ENCODE results near the gene IZUMO4.
A peak's percentile ranks its signal among the peaks of the same experiment; 100 is the strongest.

Gene IZUMO4

DNA sequence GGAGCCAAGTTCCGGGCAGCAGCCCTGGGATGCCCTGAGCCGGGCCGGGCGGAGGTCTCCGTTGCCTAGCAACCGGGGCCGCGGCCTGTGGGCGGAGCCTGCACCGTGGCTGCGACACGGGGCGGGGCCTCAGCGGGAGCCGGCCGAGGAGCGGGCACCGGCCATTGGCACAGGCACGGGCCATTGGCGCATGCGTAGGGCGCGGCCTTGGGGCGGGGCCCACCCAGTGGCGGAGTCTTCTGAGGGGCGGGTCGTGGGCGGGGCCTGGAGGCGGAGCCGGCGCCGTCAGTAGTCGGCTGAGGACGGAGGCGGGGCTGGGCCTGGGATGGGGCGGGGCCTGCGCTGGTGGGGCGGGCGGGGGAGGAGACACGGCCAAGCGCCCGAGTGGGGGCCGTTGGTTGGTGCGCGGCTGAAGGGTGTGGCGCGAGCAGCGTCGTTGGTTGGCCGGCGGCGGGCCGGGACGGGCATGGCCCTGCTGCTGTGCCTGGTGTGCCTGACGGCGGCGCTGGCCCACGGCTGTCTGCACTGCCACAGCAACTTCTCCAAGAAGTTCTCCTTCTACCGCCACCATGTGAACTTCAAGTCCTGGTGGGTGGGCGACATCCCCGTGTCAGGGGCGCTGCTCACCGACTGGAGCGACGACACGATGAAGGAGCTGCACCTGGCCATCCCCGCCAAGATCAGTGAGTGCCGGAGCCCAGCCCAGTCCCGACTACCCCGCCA is at the start of gene IZUMO4:
Gene IZUMO4, plus strand, starts transcription at position 436 of the 723 bp plus-strand sequence. Its CDS starts 31 bp downstream, at position 467.
- peak; percentile 96 for DNase-seq

DNA sequence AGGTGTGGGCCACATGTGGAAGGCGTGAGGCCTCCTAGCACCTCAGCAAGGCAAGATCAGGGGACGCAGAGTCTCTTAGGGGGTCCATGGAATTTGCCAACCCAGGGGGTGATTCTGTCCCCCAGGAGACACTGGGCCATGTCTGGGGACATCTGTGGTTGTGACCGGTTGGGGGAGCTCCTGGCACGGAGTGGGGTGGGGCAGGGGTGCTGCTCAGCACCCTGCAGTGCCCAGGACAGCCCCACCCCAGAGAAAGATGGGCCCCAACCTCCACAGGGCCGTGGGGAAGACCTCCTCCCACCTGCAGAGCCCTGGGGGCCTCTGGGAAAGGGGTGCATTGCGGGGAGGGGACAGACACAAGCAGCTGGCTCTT is 49.7 kb upstream of the IZUMO4 start:
- no peak for DNase-seq

DNA sequence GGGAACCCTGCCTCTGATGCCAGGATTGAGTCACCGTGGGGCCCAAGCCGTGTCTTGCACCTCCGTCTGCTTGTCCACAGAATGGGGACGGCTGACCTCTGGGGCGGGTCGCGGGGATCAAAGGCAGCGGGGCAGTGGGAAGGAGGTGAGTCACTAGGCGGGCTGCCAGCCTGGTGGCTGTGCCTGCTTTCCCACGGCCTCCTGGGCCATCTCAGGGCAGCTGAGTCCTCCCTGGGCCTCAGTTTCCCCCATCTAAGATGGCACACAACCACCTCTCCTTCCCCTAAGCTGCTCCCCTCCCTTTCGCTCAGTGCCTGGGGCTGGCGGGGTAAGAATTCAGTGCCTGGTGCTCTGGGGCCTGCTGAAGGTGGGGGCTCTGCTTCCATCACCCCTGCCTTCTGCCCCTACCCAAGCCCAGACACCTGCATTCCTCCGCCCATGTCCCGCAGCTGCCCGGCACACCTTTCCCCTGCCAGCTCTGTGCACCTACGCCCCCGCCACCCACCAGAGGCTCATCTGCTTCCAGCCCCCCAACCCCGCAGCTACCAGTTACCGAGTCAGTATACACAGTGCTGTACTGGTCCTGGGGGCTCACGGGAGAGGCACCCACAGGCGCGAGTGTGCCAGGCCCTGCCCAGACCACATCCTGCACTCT is 49.1 kb upstream of the IZUMO4 start:
- DNase-seq, result no peak

- DNase-seq, result no peak
Observed at GRCh38 chr19:2048104-2048958, 48.4 kb upstream of the IZUMO4 start.

- DNase-seq, result no peak
Observed at GRCh38 chr19:2048959-2049740, 47.6 kb upstream of the IZUMO4 start.

- peak; percentile 67 for DNase-seq
Observed at GRCh38 chr19:2049741-2050348, 46.9 kb upstream of the IZUMO4 start.

- no peak for DNase-seq
Observed at GRCh38 chr19:2050349-2050990, 46.2 kb upstream of the IZUMO4 start.

DNA sequence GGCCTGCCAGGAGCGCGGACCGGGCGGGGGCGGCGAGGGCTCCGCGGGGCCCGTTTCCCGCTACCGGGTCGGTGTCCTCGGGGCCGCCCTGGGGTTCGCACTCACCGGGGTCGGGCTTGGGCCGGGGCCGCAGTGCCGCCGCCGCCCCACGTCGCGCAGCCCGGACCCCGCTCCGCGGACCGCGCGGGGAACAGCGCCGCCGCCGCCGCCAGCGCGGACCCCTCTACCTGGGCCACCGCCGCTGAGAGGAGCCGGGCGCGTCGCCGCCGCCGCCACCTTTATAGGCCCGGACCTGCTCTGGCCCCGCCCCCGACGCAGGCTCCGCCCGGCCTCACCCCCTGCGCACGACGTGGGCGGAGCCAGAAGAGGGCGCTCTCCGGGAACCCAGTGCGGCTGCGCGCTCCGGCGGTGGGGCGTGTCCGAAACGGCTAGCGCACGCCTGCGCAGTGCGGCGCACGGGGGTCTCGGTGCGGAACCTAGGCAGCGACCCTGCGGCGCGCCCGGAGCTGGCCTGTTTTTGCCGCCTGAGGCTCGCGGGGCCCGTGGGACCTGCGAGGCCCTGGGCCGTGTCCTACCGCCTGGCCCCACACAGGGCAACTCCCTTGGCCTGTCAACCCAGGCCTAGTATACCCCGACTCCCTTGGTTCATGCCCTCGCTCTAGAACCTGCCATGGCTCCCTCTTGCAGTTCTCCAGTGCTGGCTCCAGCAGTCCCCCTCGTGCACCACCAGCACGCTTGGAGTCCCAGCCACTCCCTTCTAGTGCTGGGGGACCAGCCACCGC is 45.5 kb upstream of the IZUMO4 start, which contains the start of gene MKNK2:
Gene MKNK2, minus strand, starts transcription at position 254 of the 782 bp plus-strand sequence. CDS start 393 bp downstream, outside the sequence.
- DNase-seq, result peak; percentile 86

- no peak for DNase-seq
Observed at GRCh38 chr19:2051773-2052704, 44.7 kb upstream of the IZUMO4 start.

- no peak for DNase-seq
Observed at GRCh38 chr19:2053601-2054389, 42.9 kb upstream of the IZUMO4 start.

GRCh38 chr19:2054763-2055162 is 42.0 kb upstream of the IZUMO4 start:
- DNase-seq, result no peak

DNA sequence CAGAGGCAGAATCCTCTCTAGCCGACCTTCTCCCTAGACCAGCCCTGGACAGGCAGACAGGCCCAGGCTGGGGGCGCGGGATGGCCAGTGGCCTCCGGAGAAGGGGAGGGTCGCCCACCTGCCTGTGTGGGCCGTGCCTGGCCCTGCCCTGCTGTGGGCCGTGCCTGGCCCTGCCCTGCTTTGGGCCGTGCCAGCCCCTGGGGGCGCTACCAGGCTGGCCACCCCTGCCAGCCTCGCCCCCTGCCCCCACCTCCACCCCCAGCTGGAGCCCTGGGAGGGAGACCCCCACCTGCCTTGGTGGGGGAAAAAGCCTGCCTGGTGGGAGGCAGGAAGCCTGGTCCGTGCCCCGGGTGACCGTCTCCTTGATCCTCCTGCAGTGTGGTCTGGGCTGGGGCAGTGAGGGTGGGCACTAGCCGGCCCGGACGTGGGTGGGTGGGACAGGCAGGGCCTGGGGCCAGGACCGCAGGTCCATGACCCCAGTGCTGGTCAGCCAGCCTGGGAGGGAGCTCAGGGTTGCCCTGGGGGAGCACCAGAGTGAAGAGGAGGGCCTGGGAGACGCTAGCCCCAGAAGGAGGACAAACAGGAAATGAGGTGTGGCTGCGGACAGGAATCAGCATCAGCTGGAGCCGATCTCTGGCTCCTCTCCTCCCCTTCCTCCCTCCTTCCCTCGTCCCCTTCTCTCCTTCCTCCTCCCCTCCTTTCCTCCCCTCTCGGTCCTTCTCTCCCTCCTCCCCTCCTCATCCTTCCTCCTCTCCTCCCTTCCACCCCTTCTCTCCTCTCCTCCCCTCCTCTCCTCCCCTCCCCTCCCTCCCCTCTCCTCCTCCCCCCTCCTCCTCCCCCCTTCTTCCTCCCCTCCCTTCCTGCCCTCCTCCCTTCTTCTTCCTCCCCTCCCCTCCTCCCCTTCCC is 40.5 kb upstream of the IZUMO4 start:
- DNase-seq, result peak; percentile 64

GRCh38 chr19:2056837-2057192 is 39.9 kb upstream of the IZUMO4 start:
- no peak for DNase-seq

DNA sequence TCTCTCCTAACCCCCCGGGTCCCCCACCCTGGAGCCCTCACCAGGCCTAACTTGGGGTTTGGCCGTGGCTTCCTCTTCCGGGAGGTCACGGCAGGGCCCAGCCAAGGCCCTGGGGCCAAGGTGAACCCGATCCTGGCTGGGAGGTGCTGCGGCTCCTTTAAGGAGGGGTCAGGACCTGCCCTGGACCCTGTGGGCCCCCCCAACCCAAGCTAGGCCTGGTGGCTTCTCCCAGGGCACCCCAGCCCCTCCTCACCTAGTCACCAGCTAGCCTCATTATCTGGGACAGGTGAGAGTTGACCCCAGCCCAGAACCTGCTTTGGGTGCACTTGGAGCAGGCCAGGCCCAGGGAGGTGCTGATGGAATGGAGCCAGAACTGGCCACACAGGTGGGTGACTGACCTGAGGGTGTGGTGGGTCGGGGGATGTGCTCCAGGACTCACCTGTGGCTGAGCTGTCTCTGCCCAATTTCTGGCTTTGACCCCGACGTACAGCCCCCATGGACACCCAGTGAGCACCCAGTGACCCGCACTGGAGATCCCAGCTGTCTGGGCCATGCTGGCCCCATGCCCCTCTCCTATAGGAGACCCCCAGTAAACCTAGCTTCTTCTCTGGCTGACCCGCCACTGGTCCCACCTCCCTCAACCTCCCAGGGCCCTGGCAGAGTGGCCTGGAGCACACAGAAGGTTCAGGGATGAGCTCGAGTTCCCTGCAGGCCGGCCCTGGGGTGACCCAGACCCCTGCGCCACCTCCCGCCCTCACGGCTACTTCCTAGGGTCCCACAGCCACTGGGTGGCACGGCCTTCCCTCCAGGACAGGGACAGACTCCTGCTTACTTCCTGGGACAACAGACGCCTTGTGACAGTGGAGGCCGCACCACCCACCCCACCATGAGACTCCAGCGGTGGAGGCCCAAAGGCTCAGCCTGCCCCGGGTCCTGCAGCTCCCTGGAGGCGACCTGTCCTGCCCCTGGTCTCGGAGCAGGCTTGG is 38.9 kb upstream of the IZUMO4 start:
- no peak for DNase-seq

DNA sequence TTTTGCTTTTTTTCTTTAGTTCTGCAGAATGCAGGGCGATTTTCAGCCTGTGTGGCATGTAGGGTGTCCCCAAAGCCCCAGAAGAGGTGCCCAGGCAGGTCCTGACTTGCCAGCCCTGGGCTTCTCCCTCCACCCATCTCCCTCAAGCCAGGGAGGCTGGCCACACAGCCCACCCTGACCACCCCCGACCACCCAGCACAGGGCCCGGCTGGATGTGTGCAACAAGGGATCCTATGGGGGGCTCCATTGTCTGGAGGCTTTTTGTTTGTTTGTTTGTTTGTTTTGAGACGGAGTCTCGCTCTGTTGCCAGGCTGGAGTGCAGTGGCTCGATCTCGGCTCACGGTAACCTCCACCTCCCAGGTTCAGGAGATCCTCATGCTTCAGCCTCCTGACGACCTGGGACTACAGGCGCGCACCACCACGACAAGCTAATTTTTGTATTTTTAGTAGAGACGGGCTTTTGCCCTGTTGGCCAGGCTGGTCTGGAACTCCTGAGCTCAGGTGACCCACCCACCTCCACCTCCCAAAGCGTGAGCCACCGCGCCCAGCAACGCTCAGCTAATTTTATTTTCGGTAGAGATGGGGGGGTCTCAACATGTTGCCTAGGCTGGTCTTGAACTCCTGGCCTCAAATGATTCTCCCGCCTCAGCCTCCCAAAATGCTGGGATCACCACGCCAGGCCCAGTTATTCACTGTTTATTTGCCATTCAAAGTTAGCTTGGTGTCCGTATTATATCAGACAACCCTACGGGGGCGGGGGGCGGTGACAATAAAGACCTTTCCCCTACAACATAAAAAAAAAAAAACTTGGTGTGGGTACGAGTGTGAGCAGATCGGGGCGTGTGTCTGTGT is 37.9 kb upstream of the IZUMO4 start:
- DNase-seq, result no peak

All from OCI-M1 (cell line).